ENCODE measurements around the gene MROH2A.

The MROH2A gene

DNA sequence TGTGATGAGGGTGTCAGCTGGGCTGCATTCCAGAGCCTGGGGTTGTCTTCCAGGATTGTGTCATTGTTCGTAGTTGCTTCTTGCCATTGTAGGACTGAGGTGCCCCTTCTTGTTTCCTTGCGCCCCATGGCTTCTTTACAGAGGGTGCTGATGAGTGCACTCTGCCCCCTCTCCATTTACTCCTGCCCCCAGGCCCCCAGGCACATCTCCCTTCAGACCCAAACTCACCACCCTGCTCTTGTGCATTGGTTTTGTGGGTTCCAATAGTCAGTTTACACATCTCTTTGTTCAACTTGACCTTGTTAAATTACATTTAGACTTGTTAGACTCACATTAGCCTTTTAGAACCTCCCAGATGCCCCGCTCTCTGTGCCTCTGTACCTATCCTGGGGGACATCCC lies 43.1 kb downstream of the MROH2A start:
- no peak for DNase-seq (ENCODE audit: low spot score)

DNA sequence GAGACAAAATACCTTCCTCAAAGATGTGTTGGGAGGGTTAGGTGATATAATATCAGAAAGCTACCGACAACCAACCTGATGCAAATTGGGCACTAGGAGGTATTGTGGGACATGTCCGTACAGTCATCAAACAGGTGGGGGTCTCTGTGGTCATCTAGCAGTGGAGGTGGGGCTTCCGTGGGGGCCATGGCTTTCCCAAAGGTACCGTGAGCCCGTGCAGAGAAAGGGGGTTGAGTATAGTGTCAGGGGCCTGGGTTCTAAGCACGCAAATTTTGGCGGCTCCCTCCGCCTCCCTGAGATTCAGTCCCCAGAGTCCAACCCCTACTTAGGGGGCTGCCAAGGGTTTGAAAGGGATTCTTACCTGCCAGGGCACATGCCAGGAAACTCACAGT lies 43.6 kb downstream of the MROH2A start:
- DNase-seq (ENCODE audit: low spot score), result no peak

DNA sequence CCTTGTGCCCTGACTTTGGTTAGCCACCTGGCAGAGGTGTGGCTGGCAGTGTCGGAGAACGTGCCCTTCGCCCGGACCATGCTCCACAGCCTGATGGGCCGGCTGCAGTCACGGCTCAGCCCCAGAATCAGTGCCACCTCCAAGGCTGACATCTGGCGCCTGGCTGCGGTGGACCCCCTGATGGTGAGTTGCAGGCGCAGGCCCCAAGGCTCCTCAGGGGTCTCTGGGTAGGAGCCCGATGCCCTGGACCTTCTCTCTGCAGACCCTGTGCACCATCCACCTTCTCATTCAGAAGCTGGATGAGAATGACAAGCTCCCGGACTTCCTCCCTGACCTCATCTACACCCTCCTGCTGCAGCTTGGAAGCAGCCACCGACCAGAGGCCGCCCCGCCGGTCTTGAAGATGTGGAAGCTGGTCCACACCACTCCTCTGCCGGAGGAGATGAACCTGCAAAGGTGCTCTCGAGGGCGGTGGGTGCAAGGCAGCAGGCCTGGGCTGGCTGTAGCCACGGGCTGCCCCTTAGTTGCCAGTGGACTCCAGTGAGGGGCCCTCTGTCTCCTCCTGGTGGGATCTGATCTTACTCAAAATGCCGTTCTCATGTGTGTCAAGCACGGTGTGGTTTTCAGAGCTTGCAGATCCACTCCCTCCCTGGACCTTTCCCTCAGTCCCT lies 44.1 kb downstream of the MROH2A start:
- no peak for DNase-seq (ENCODE audit: low spot score)

GRCh38 chr2:233822781-233823730 lies 44.9 kb downstream of the MROH2A start:
- DNase-seq (ENCODE audit: low spot score), result no peak

GRCh38 chr2:233823731-233824121 lies 45.6 kb downstream of the MROH2A start:
- no peak for DNase-seq (ENCODE audit: low spot score)

GRCh38 chr2:233824373-233824772 lies 46.2 kb downstream of the MROH2A start:
- no peak for DNase-seq (ENCODE audit: low spot score)

- no peak for DNase-seq (ENCODE audit: low spot score)
Observed at GRCh38 chr2:233828546-233829192, 50.5 kb downstream of the MROH2A start.

DNA sequence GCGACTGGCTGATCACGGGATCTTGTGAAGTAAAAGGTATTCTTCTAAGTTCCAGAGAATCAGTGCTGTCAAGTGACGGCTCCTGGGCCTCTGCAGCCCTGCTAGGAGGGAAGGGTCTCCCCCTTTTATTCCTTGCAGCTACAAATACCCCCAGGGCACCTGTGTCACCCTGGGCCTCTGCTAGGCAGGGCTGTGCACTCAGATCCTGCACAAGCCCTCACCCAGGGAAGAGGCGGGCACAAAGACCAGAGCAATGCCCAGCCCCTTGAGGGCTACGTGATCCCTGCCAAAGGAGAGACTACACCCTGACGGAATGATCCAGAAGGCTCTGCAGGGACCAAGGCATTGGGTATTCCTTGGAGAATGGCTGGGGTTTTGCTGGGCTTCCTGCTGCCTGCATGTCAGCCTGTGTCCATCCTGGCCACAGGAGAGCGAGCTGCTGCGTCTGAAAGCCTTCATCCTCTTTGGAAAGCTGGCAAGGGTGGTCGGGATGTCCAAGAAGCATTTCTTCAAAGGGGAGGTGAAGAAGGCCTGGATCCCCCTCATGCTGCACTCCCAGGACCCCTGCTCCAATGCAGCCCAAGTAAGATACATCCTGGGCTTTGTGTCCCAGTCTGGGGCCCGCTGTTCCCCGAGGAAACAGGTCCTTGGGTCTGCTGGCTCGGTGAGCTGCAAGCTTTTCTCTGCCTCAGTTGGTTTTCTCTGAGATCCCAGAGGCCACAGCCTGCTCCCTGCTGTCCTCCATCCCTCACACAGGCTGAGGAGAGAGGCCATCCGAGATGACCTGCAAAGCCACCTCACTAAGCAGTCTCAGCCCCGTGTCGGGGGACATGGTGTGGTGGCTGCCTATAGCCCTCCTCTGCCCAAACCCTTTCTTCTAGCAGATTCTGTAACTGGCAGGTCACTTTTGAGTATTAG lies 51.3 kb downstream of the MROH2A start:
- DNase-seq (ENCODE audit: low spot score), result no peak

DNA sequence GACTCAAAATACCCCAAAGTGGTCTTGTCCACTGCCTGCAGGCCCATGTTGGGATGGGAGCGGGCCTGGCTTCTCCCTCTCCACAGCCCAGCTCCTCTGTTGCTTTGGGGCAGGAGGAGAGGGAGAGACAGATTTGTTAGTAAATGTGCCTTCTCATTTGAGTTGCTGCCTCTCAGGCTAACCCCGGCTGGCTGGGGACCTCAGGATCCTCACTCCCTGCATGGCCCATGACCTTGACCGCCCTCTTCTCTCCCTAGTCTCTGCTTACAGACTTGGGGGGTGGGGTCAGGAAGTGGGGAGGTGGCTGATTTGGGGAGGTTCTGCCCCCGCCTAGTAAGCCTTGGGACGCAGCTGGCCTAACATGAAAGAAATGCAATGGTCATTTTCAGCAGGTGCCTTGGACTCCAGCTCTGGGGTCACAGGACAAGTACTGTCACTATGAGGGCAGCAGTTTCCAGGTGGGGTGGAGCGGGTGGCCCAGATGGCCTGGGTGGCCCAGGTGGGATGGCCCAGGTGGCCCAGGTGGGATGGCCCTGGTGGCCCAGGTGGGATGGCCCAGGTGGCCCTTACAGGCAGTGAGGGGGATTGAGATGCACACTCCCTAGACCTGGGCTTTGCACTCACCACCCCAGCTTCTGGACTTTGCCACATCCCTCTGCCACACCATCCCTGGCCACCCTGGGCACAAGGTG lies 52.1 kb downstream of the MROH2A start:
- no peak for DNase-seq (ENCODE audit: low spot score)

DNA sequence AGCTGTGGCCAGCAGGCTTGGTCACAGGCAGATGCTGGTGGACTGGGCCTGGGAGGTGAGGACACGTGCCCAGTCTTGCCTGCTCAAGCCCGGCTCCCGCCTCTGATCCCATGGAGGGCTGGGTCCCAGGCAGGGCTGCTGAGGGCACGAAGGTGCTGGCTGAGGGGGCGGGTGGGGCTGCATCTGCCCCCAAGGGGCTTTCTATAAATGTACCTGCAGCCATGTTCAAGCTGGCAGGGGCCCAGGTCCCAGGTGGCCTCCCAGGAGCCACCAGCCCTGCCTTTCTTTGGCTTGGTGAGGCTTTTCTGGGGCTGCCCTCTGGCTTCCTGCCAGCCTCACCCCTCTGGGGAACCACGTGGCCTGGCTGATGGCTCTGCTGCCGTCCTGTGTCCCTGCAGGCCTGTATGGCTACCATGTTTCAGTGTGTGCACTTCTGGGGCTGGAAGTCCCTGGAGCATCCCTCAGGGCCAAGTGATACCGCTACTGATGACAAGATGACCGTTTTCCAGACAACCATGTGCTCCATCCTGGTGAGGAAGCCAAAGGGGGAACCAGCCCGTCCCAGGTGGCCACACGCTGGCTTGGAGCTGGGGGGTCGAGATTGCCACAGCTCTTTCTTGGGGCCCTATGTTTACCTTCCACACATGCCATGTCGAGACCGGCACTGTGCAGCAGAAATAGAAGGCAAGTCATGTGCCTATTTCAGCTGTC lies 53.0 kb downstream of the MROH2A start:
- no peak for DNase-seq (ENCODE audit: low spot score)

DNA sequence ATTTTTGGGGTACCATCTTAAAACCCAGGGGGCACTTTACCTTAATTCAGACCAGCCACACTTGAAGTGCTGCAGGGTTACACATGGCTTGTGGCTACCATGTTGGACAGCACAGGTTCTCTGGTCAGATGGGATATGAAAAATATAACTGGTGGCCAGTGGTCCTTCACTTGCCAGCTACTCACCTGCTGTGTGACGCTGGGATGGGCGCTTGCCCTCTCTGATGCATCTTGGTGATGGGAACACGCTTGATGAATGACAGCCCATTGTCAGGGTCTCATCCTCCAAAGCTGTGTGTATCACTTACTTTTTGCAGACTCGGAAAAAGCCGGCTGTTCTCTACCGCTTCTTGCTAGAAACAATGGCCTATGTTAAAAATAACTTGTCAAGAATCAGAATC lies 53.7 kb downstream of the MROH2A start:
- DNase-seq (ENCODE audit: low spot score), result no peak

- DNase-seq (ENCODE audit: low spot score), result no peak
Observed at GRCh38 chr2:233832414-233832813, 54.3 kb downstream of the MROH2A start.

DNA sequence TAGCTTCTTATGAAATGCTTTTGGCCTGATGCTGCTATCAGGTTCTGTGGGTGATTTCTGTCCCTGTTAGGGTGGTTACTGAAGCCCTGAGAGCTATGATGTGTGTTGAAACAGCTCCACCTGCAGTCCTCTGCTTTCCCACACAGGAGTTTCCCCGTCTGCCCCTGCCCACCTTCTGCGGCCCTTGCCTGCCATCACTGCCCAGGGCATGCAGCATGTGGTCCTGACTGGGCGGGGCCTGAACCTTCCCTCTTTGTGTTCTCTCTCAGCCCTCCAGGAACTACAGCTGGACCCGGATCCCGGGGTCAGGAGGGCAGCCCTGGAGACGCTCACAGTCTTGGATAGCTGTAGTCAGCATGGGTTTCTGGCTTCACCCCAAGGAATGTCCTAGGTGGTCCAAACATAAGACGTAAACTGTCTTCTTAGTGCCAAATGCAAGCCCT lies 54.8 kb downstream of the MROH2A start:
- peak; percentile 67 for DNase-seq (ENCODE audit: low spot score)

DNA sequence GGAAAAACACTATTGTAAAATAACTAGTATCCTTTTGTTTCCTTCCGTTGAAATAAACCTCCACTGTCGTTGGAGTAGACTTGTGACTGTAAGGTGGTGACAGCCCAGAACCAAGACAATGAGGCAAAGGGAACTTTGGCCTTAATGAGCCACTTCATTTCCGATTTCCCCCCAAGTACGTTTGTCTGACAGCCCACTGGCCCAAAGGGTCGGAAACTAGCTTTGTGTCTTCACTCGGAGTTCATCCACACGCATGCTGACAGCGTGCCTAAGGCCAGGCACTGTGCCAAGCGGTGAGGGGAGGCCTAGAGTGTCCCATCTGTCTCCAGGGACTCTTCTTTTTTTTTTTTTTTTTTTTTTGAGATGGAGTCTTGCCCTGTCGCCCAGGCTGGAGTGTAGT lies 55.2 kb downstream of the MROH2A start:
- DNase-seq (ENCODE audit: low spot score), result no peak

- DNase-seq (ENCODE audit: low spot score), result no peak
Observed at GRCh38 chr2:233835230-233836186, 57.4 kb downstream of the MROH2A start.

DNA sequence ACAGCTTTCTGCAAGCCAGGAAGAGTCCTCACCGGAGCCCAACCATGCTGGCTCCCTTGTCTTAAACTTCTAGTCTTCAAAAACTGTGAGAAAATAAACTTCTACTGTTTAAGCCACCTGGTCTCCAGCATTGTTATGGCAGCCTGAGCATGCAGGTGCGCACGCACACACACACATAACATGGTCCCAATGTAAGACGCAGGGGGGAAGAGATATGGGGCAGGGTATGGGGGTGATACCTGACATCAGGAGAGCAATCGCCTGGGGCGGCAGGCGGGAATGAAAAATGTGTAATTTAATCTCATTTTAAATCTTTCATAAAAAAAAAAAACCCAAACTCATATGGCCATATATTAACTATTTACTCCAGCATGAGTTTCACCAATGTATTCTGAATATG lies 58.2 kb downstream of the MROH2A start:
- no peak for DNase-seq (ENCODE audit: low spot score)

DNA sequence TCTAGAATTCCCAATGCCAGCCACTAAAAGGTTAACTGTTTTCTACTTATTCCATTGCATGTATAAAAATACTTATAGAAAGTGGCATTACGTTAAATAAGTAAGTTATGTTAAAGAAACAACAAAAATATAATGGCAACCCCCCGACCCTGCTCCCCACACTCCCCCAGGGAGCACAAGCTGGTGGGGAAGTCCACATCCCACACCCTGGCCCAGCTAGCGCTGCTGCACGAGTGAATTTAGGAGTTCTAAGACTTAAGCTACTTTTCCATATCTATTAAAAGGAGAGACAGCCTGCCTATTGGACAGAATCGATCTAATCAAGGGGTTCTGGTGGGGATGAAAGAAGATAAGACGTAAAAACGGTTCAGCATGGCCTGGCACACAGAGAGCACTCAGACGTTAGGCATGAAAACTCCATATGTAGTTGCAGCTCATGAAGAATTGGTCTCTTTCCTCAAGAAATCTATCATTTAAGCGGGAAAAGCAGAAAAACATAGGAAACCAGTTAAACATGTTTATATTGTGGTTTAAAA lies 59.6 kb downstream of the MROH2A start:
- no peak for DNase-seq (ENCODE audit: low spot score)

DNA sequence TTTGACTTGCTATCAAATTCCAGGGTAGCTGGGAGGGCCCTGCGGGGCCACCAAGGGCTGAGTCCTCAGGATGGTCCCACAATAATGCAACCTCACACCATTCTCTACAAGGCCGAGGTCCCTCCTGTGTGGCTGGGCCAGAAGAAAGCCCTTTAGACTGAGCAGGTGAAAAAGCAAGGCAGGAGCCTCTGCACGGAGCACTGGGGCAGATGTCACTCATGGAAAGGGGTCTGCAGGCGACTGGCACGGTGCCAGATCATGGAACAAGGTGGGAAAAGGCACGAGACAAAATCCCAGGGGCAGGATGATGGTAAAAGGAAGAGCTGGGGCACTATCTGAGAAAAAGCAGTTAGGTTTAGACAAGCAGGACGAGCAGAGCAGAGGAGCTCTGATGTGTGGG lies 60.1 kb downstream of the MROH2A start:
- no peak for DNase-seq (ENCODE audit: low spot score)
